ENCODE results near the gene DOCK3. TPM values are rescaled to one million over a fixed set of nuclear protein-coding genes. Genes with fewer than 3 reads are reported as not detected.

Gene DOCK3
- total and polyA plus RNA-seq, 10 of the 15 experiments (the other 5 are each of a cell fraction or from before 2014, with no cell fraction given) = 0.02 to 0.52 (median 0.04) TPM; not detected in 5

GRCh38 chr3:51391566-51392354, 717.0 kb downstream of the DOCK3 start (continued):
- TF ChIP-seq CUX1 (IDR thresholded peaks at IDR 0.05; ENCODE audit: insufficient replicate concordance, low read depth, low read length) (no peak), SIX5 (IDR thresholded peaks at IDR 0.05; ENCODE audit: low read depth, low read length, severe bottlenecking) (no peak), CREB1 (IDR thresholded peaks at IDR 0.05; ENCODE audit: low read depth) (peak; percentile 56; the same call in 1 of the 2 replicates), ZNF207 (IDR thresholded peaks at IDR 0.05; ENCODE audit: borderline replicate concordance) (no peak), HDGF (IDR thresholded peaks at IDR 0.05) (no peak), POLR2A (IDR thresholded peaks at IDR 0.05; ENCODE audit: low read depth, low read length) (peak; percentile 73), DPF2 (IDR thresholded peaks at IDR 0.05) (0 out of 2 replicates have a peak, but pooled peaks have one; percentile 22), SMAD1 (IDR thresholded peaks at IDR 0.05; ENCODE audit: low read depth, partially characterized antibody) (no peak), SUZ12 (IDR thresholded peaks at IDR 0.05; ENCODE audit: unreplicated experiment) (no peak)
